ENCODE measurements around the gene CFAP61.

The CFAP61 gene

DNA sequence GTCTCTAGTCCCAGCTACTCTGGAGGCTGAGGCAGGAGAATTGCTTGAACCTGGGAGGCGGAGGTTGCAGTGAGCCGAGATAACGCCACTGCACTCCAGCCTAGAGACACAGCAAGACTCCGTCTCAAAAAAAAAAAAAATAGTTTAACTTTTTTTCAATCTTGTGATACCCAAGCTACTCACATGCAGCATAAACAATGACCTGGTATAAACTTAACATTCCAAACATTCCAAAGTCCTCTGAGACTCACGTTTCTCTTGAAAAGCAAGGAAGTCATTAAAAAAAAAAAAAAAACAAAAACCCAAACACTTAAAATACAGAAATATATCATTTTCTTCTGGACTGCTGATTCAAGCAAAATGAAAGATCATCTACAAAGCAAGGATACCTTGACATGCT is 14.4 kb upstream of the CFAP61 start:
- Histone ChIP-seq H3K4me1 (ENCODE audit: control insufficient read depth, insufficient read depth, low read length, poor library complexity, severe bottlenecking) (peaks cover 8% of the 10 kb centered on the region), H3K36me3 (ENCODE audit: control insufficient read depth, insufficient read depth, low read length) (peaks cover 93% of the 10 kb centered on the region), H3K27ac (ENCODE audit: low read depth, low read length, severe bottlenecking) (no peak overlapping the region), H3K4me3 (ENCODE audit: extremely low read depth, insufficient read depth, low read length, poor library complexity, severe bottlenecking) (no peak overlapping the region), H3K9me3 (ENCODE audit: control insufficient read depth, low read length) (no peaks in the 10 kb centered on the region)
- 70 to 71% methylated on average over 5 of the region's 5 CpGs for WGBS, 2 experiments (ENCODE audit: insufficient coverage in 2 of 2)

DNA sequence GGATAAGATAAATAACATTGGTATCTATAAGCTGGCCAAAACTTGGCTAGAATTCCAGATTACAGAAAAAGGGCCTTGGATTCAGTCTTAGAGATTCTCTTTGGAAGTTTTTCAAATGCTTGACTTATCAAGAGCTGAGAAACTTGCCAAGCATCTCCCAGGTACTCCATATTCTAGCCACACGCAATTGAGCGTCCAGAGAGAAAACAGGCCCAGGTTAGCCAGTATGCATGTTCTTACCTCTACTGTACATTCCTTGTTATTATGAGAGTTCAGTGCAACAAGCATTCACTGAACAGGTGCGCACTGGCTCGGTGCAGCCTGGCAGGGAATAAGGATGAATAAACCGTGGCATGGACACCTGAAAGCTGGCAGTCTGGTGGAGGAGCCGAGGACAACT is 13.7 kb upstream of the CFAP61 start:
- Histone ChIP-seq H3K36me3 (ENCODE audit: control insufficient read depth, insufficient read depth, low read length) (peaks cover 93% of the 10 kb centered on the region), H3K27ac (ENCODE audit: low read depth, low read length, severe bottlenecking) (no peak overlapping the region), H3K4me1 (ENCODE audit: control insufficient read depth, insufficient read depth, low read length, poor library complexity, severe bottlenecking) (peaks cover 8% of the 10 kb centered on the region), H3K4me3 (ENCODE audit: extremely low read depth, insufficient read depth, low read length, poor library complexity, severe bottlenecking) (no peak overlapping the region), H3K9me3 (ENCODE audit: control insufficient read depth, low read length) (no peaks in the 10 kb centered on the region)
- WGBS, 2 experiments (ENCODE audit: insufficient coverage in 2 of 2), result 90 to 100% methylated on average over 5 of the region's 6 CpGs

DNA sequence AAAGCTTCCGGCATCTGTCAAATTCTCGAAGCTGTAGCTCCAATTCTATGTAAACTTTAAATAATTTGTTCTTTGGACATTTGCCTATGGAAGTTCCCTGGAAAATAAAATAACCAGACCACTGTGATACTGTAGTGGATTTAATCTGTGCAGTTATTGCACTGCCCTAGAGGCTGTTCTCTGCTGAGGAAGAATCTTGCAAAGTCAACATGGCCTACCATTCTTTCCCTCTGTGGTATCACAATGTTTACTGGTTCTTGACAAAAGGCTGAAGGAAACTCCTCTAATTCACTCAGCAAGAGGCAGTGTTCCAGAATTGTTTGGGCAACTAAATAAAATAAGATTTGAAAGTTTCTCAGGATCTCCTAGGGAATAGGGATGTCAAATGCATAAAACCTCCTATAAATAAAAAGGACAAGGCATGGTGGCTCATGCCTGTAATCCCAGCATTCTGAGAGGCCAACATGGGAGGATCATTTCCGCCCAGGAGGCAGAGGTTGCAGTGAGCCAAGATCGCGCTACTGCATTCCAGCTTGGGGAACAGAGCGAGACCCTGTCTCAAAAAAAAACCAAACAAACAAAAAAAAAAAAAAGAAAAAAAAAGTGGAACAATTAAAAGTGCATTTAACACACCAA is 12.5 kb upstream of the CFAP61 start:
- peaks cover 8% of the 10 kb centered on the region for H3K4me1 ChIP-seq (ENCODE audit: control insufficient read depth, insufficient read depth, low read length, poor library complexity, severe bottlenecking)
- peaks cover 95% of the 10 kb centered on the region for H3K36me3 ChIP-seq (ENCODE audit: control insufficient read depth, insufficient read depth, low read length)
- no peaks in the 10 kb centered on the region for H3K9me3 ChIP-seq (ENCODE audit: control insufficient read depth, low read length)
- no peak overlapping the region for H3K4me3 ChIP-seq (ENCODE audit: extremely low read depth, insufficient read depth, low read length, poor library complexity, severe bottlenecking)
- no peak overlapping the region for H3K27ac ChIP-seq (ENCODE audit: low read depth, low read length, severe bottlenecking)
- WGBS, 2 experiments (ENCODE audit: insufficient coverage in 2 of 2), result 80 to 90% methylated on average over 1 to 3 of the region's 6 CpGs

DNA sequence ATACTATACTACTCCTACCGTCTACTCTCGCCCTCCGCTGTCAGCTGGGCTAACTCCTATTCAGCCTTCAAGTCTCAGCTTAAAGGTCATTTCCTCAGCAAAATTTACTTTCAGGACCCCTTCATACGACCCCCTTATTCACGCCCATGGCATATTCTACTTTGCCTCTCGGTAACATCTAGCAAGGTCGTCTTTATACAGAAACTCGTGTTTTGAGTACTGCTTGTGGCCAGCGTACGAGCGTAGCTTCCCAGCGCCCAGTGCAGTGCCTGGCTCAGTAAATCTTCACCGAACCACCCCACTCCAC is 612 bp upstream of the CFAP61 start:
- H3K9me3 ChIP-seq (ENCODE audit: control insufficient read depth, low read length), result no peaks in the 10 kb centered on the region
- peak overlapping the region; percentile 84 for H3K27ac ChIP-seq (ENCODE audit: low read depth, low read length, severe bottlenecking)
- 0 to 3% methylated on average over 8 to 10 of the region's 13 CpGs for WGBS, 2 experiments (ENCODE audit: insufficient coverage in 2 of 2)
- peaks cover 37% of the 10 kb centered on the region for H3K36me3 ChIP-seq (ENCODE audit: control insufficient read depth, insufficient read depth, low read length)
- H3K4me3 ChIP-seq (ENCODE audit: extremely low read depth, insufficient read depth, low read length, poor library complexity, severe bottlenecking), result peak overlapping the region; percentile 95
- no peaks in the 10 kb centered on the region for H3K4me1 ChIP-seq (ENCODE audit: control insufficient read depth, insufficient read depth, low read length, poor library complexity, severe bottlenecking)

DNA sequence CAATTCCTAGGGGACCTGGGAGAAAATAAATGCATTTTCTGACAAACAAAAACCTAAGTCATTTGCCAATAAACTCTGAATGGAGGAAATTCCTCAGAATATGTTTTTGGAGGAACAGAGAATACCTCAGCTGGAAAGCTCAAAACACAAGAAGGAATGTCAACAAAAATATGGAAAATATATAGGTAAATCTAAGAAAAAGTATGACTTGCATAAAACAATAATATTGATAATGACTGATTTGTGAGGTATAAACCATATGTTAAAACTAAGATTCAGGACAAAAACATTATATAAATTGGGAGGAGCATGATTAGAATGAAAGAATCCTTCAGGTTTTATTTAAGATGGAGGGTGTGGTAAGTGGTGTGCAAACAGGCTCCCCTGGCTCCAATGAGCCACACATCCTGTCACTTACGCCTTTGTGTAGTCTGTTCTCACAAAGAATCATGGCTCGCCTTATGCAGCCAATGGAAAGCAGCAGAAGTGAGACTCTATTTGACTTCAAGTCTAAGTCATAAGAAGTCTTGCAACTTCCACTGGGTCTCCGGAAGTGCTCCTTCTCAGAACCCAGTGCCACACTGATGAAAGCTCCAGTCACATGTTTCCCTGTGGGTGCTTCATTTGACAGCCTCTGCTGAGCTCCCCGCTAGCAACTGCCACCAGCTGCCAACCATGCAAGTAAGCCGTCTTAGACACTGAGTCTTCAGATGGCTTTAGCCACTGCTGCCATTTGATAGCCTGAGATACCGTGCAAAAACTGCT is 8.1 kb downstream of the CFAP61 start:
- Histone ChIP-seq H3K4me1 (ENCODE audit: control insufficient read depth, insufficient read depth, low read length, poor library complexity, severe bottlenecking) (no peaks in the 10 kb centered on the region), H3K9me3 (ENCODE audit: control insufficient read depth, low read length) (no peaks in the 10 kb centered on the region), H3K27ac (ENCODE audit: low read depth, low read length, severe bottlenecking) (no peak overlapping the region), H3K4me3 (ENCODE audit: extremely low read depth, insufficient read depth, low read length, poor library complexity, severe bottlenecking) (no peak overlapping the region), H3K36me3 (ENCODE audit: control insufficient read depth, insufficient read depth, low read length) (no peaks in the 10 kb centered on the region)
- WGBS, 2 experiments (ENCODE audit: insufficient coverage in 2 of 2), result 90 to 91% methylated on average over 4 of the region's 6 CpGs

DNA sequence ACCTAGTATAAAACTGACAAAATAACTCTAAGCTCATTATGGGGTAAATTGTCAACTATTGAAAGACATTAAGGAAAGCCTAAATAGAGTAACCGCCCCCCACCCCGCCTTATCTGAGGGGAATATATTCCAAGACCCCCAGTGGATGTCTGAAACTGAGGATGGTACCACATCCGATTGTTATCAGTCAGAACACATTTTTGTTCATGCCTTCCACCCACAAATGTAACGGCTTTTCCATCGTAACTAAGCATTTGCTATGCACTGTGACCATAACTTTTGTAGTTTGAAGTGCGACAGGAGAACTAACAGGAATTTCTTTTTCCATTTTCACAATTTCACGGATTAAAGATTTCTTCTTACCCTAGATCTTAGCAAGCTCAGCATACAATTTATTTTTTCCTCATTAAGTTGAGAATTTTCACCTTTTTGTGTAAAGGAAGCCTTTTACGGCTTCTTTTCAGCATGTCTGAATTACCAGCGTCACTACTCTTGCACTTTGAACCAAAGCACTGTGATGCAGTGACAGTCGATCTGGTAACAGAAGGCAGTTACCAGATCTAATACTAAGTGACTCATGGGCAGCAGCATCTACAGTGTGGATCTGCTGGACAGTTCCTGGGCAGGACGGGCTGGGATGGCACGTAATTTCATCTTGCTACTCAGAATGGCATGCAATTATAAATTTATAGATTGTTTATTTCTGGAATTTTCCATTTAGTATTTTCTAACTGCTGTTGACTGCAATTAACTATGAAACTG is 11.8 kb downstream of the CFAP61 start:
- 77 to 81% methylated on average over 7 to 8 of the region's 12 CpGs for WGBS, 2 experiments (ENCODE audit: insufficient coverage in 2 of 2)
- no peak overlapping the region for H3K27ac ChIP-seq (ENCODE audit: low read depth, low read length, severe bottlenecking)
- H3K9me3 ChIP-seq (ENCODE audit: control insufficient read depth, low read length), result no peaks in the 10 kb centered on the region
- no peaks in the 10 kb centered on the region for H3K4me1 ChIP-seq (ENCODE audit: control insufficient read depth, insufficient read depth, low read length, poor library complexity, severe bottlenecking)
- H3K4me3 ChIP-seq (ENCODE audit: extremely low read depth, insufficient read depth, low read length, poor library complexity, severe bottlenecking), result no peak overlapping the region
- no peaks in the 10 kb centered on the region for H3K36me3 ChIP-seq (ENCODE audit: control insufficient read depth, insufficient read depth, low read length)

DNA sequence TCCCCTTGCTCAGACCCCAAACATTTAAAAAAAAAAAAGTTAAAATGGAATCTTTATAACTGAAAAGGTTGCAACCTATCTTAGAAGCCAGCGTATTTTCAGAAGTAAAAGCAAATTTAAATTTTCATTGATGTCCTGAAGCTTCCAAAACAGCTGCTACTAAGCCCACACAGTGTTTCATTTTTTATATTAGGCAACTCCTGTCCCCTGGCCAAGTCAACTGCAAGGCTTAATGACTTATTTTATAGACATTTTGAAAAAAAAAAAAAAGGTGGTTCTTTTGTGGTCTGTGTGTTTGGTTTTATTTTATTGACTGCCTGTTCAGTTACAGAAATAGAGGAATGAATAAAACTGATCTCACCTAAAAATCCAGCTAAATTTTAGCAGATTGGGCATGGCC is 13.0 kb downstream of the CFAP61 start:
- H3K27ac ChIP-seq (ENCODE audit: low read depth, low read length, severe bottlenecking), result no peak overlapping the region
- WGBS, 2 experiments (ENCODE audit: insufficient coverage in 2 of 2), result 71% methylated on average over 1 of the region's 1 CpG; no CpG with 5 or more reads in 1 of the 2 experiments
- no peaks in the 10 kb centered on the region for H3K36me3 ChIP-seq (ENCODE audit: control insufficient read depth, insufficient read depth, low read length)
- H3K9me3 ChIP-seq (ENCODE audit: control insufficient read depth, low read length), result no peaks in the 10 kb centered on the region
- H3K4me1 ChIP-seq (ENCODE audit: control insufficient read depth, insufficient read depth, low read length, poor library complexity, severe bottlenecking), result peaks cover 5% of the 10 kb centered on the region
- H3K4me3 ChIP-seq (ENCODE audit: extremely low read depth, insufficient read depth, low read length, poor library complexity, severe bottlenecking), result no peak overlapping the region

DNA sequence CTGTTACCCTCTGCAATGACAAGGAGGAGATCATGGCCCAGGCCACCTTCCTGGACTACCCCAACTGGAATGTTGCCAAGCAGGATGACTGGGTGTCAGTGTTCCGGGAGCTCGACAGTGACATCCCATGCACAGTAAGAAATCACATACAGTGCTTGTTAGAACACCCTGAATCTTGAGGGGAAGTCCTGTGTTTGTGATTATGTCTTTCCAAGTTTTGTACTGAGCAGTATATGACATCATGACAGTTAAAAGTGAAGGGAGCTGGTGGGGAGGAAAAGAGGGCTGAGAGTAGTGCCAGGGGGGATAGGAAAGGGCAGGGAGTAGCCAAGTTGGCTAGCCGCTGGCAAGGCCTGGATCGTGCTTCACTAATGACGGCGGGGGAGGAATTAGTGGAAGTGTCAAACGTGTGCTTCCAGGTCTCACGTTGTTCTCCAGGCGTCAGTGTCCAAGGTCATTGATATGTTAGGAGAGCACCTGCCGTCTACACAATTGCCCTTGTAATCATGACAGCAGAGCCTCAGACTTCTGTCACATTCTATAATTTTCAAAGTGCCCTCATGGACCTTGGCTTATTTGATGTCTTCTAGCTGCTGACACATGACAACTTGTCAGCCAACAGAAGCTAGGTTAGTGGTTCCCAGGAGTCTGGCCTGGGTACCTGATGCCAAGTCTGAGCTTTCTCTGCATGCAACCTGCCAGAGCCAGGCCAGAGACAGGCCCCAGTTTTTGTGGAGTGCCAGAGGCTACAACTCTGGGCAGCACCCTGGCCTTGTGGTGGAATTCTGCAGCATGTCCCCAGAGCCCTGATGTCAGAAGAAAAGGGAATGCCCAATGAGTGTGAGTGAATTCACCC is 18.8 kb downstream of the CFAP61 start:
- Histone ChIP-seq H3K4me3 (ENCODE audit: extremely low read depth, insufficient read depth, low read length, poor library complexity, severe bottlenecking) (no peak overlapping the region), H3K36me3 (ENCODE audit: control insufficient read depth, insufficient read depth, low read length) (no peaks in the 10 kb centered on the region), H3K9me3 (ENCODE audit: control insufficient read depth, low read length) (no peaks in the 10 kb centered on the region), H3K27ac (ENCODE audit: low read depth, low read length, severe bottlenecking) (no peak overlapping the region), H3K4me1 (ENCODE audit: control insufficient read depth, insufficient read depth, low read length, poor library complexity, severe bottlenecking) (peaks cover 11% of the 10 kb centered on the region)
- 78 to 79% methylated on average over 9 to 10 of the region's 10 CpGs for WGBS, 2 experiments (ENCODE audit: insufficient coverage in 2 of 2)

DNA sequence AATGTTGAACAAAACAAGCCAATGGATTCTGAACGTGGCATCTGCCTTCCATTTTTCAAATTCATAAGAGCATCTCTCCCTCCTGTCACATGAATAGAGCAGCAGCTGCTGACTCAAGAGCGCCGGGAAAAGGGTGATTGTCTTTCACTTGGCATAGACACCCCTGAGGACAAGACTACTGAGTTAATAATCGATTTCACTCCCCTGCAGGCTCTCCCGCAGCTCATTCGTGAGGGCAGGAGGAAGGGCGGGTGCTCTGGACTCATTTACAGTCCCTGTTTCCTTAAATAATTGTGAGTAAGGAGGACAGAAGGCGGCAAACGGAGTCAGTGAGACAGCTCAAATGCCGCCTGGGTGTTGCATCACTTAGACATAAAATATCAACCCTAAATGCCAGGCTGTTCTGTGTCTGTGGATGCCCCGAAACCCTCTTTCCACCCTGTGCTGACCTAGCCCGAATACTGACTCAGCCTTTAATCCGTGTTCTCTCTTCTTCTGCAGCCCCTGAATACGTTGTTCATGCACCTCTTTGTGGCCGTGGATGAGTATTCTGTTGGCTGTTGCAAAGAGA is 21.6 kb downstream of the CFAP61 start:
- H3K9me3 ChIP-seq (ENCODE audit: control insufficient read depth, low read length), result no peaks in the 10 kb centered on the region
- WGBS, 2 experiments (ENCODE audit: insufficient coverage in 2 of 2), result 80 to 85% methylated on average over 9 of the region's 15 CpGs
- H3K27ac ChIP-seq (ENCODE audit: low read depth, low read length, severe bottlenecking), result no peak overlapping the region
- no peak overlapping the region for H3K4me3 ChIP-seq (ENCODE audit: extremely low read depth, insufficient read depth, low read length, poor library complexity, severe bottlenecking)
- H3K36me3 ChIP-seq (ENCODE audit: control insufficient read depth, insufficient read depth, low read length), result no peaks in the 10 kb centered on the region
- peaks cover 11% of the 10 kb centered on the region for H3K4me1 ChIP-seq (ENCODE audit: control insufficient read depth, insufficient read depth, low read length, poor library complexity, severe bottlenecking)

DNA sequence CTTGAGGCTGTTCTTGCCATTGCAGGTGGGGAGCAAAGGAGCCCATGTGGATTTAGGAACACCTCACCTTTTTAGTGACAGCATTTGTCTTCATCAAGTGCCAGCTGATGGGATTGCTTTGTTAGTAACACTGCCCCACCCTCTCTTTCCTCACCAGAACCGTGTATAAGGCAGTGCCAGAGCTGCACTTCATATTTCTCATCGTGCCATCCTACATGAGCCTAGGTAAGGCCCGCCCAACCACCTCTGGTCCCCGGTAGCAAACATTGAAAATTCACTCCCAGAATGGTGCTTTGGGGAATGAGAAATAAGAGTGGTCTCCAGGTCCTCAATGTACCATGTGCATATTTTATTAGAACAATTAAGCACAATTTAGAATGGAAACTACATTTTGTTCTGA is 22.7 kb downstream of the CFAP61 start:
- 88 to 98% methylated on average over 1 to 4 of the region's 4 CpGs for WGBS, 2 experiments (ENCODE audit: insufficient coverage in 2 of 2)
- Histone ChIP-seq H3K36me3 (ENCODE audit: control insufficient read depth, insufficient read depth, low read length) (no peaks in the 10 kb centered on the region), H3K27ac (ENCODE audit: low read depth, low read length, severe bottlenecking) (no peak overlapping the region), H3K4me1 (ENCODE audit: control insufficient read depth, insufficient read depth, low read length, poor library complexity, severe bottlenecking) (peaks cover 9% of the 10 kb centered on the region), H3K9me3 (ENCODE audit: control insufficient read depth, low read length) (no peaks in the 10 kb centered on the region), H3K4me3 (ENCODE audit: extremely low read depth, insufficient read depth, low read length, poor library complexity, severe bottlenecking) (no peak overlapping the region)

Data from mesodermal cell (in vitro differentiated cells).